HG03175 (cell line): ENCODE results near the gene ORM1.
"Not testable (repeated sequence)": the region's sequence is repeated elsewhere in the genome, so short reads cannot be mapped to it uniquely, and the experiment has no call there.

Experiments
- ATAC-seq: cut with Tn5 transposase; IDR thresholded peaks from one replicate; pipeline ENCODE4 v1.9.1; 2021; ENCODE audit warnings: mild to moderate bottlenecking, moderate library complexity; ENCODE audit not compliant: unreplicated experiment

Gene ORM1

GRCh38 chr9:114304416-114305188 is 18.3 kb upstream of the ORM1 start:
- ATAC-seq, result no peak

- no peak for ATAC-seq
These were observed 15.0 kb upstream of the ORM1 start for GRCh38 chr9:114307899-114308267.

- ATAC-seq, result no peak
These were observed 14.4 kb upstream of the ORM1 start for GRCh38 chr9:114308361-114308950.

GRCh38 chr9:114309096-114309495 is 13.8 kb upstream of the ORM1 start:
- no peak for ATAC-seq

GRCh38 chr9:114310471-114311450 is 12.1 kb upstream of the ORM1 start:
- ATAC-seq, result no peak

GRCh38 chr9:114311571-114312512 is 11.1 kb upstream of the ORM1 start:
- ATAC-seq, result no peak

- ATAC-seq, result no peak
These were observed 10.4 kb upstream of the ORM1 start for GRCh38 chr9:114312513-114312875.

GRCh38 chr9:114313186-114313585 is 9.7 kb upstream of the ORM1 start:
- no peak for ATAC-seq

- ATAC-seq, result no peak
These were observed 8.5 kb upstream of the ORM1 start for GRCh38 chr9:114314256-114314867.

GRCh38 chr9:114314881-114315722 is 7.8 kb upstream of the ORM1 start:
- no peak for ATAC-seq

- no peak for ATAC-seq
These were observed 7.1 kb upstream of the ORM1 start for GRCh38 chr9:114315723-114316363.

GRCh38 chr9:114316605-114317230 is 6.2 kb upstream of the ORM1 start:
- no peak for ATAC-seq

- ATAC-seq, result no peak
These were observed 5.1 kb upstream of the ORM1 start for GRCh38 chr9:114317665-114318357.

- ATAC-seq, result no peak
These were observed 4.5 kb upstream of the ORM1 start for GRCh38 chr9:114318416-114318815.

GRCh38 chr9:114319147-114319546 is 3.8 kb upstream of the ORM1 start:
- no peak for ATAC-seq

- ATAC-seq, result not testable (repeated sequence)
These were observed 2.2 kb upstream of the ORM1 start for GRCh38 chr9:114320710-114321109.

GRCh38 chr9:114321759-114322158 is 1.1 kb upstream of the ORM1 start:
- no peak for ATAC-seq
